GM19395 (cell line): Measurements from ENCODE around the gene USF3.
"Not testable (repeated sequence)": the region's sequence is repeated elsewhere in the genome, so short reads cannot be mapped to it uniquely, and the experiment has no call there.

Experiments used
- ATAC-seq: cut with Tn5 transposase; IDR thresholded peaks from one replicate; pipeline ENCODE4 v1.9.1; 2021; ENCODE audit warnings: mild to moderate bottlenecking, moderate library complexity; ENCODE audit not compliant: unreplicated experiment

Gene USF3

GRCh38 chr3:113659101-113659541, 37.3 kb downstream of the USF3 start:
- ATAC-seq = no peak

- no peak for ATAC-seq
These were observed 38.3 kb downstream of the USF3 start for GRCh38 chr3:113658107-113658506.

GRCh38 chr3:113654851-113655250, 41.6 kb downstream of the USF3 start:
- ATAC-seq = no peak

GRCh38 chr3:113654310-113654709, 42.1 kb downstream of the USF3 start:
- ATAC-seq = no peak

GRCh38 chr3:113649174-113649845, 47.1 kb downstream of the USF3 start:
- ATAC-seq = no peak

- ATAC-seq = no peak
These were observed 47.9 kb downstream of the USF3 start for GRCh38 chr3:113648524-113648923.

GRCh38 chr3:113643583-113643982, 52.9 kb downstream of the USF3 start:
- ATAC-seq = no peak

- no peak for ATAC-seq
These were observed 57.5 kb downstream of the USF3 start for GRCh38 chr3:113638910-113639309.

- no peak for ATAC-seq
These were observed 58.7 kb downstream of the USF3 start for GRCh38 chr3:113637756-113638155.

- ATAC-seq = not testable (repeated sequence)
These were observed 60.4 kb downstream of the USF3 start for GRCh38 chr3:113636034-113636433.

- ATAC-seq = no peak
These were observed 61.5 kb downstream of the USF3 start for GRCh38 chr3:113634782-113635474.

GRCh38 chr3:113631573-113631972, 64.9 kb downstream of the USF3 start:
- ATAC-seq = no peak

GRCh38 chr3:113630956-113631542, 65.4 kb downstream of the USF3 start:
- no peak for ATAC-seq

- no peak for ATAC-seq
These were observed 66.6 kb downstream of the USF3 start for GRCh38 chr3:113629584-113630421.

- ATAC-seq = no peak
These were observed 67.7 kb downstream of the USF3 start for GRCh38 chr3:113628788-113629187.

GRCh38 chr3:113628316-113628715, 68.1 kb downstream of the USF3 start:
- no peak for ATAC-seq

GRCh38 chr3:113626503-113627371, 69.7 kb downstream of the USF3 start:
- ATAC-seq = no peak

- no peak for ATAC-seq
These were observed 70.6 kb downstream of the USF3 start for GRCh38 chr3:113625834-113626233.

- no peak for ATAC-seq
These were observed 72.6 kb downstream of the USF3 start for GRCh38 chr3:113623811-113624210.

GRCh38 chr3:113623324-113623723, 73.1 kb downstream of the USF3 start:
- no peak for ATAC-seq
